ENCODE results near the gene CTBP1. TPM values are rescaled to one million over a fixed set of nuclear protein-coding genes. Genes with fewer than 3 reads are reported as not detected.

Gene CTBP1
- total RNA-seq, 1 donor from 2014 or later: 213 TPM

GRCh38 chr4:1283711-1284110 lies 34.8 kb upstream of the CTBP1 start:
- no peak for DNase-seq (ENCODE audit: low spot score)

GRCh38 chr4:1279253-1279652 lies 30.3 kb upstream of the CTBP1 start:
- DNase-seq (ENCODE audit: low spot score): no peak

- no peak for DNase-seq (ENCODE audit: low spot score)
These were observed 29.0 kb upstream of the CTBP1 start for GRCh38 chr4:1277667-1278665.

- DNase-seq (ENCODE audit: low spot score): no peak
These were observed 28.1 kb upstream of the CTBP1 start for GRCh38 chr4:1276984-1277383.

GRCh38 chr4:1274871-1275270 lies 25.9 kb upstream of the CTBP1 start:
- DNase-seq (ENCODE audit: low spot score): no peak

- no peak for DNase-seq (ENCODE audit: low spot score)
These were observed 22.8 kb upstream of the CTBP1 start for GRCh38 chr4:1271686-1272085.

GRCh38 chr4:1269209-1269608 lies 20.3 kb upstream of the CTBP1 start:
- DNase-seq (ENCODE audit: low spot score): no peak

GRCh38 chr4:1266881-1267763 lies 18.2 kb upstream of the CTBP1 start:
- DNase-seq (ENCODE audit: low spot score): no peak

GRCh38 chr4:1265351-1265750 lies 16.4 kb upstream of the CTBP1 start:
- DNase-seq (ENCODE audit: low spot score): no peak

- DNase-seq (ENCODE audit: low spot score): no peak
These were observed 16.0 kb upstream of the CTBP1 start for GRCh38 chr4:1264942-1265341.

GRCh38 chr4:1261107-1261928 lies 12.4 kb upstream of the CTBP1 start:
- DNase-seq (ENCODE audit: low spot score): no peak

GRCh38 chr4:1260418-1261106 lies 11.6 kb upstream of the CTBP1 start:
- DNase-seq (ENCODE audit: low spot score): no peak

- no peak for DNase-seq (ENCODE audit: low spot score)
These were observed 11.0 kb upstream of the CTBP1 start for GRCh38 chr4:1259966-1260365.

- DNase-seq (ENCODE audit: low spot score): no peak
These were observed 9.5 kb upstream of the CTBP1 start for GRCh38 chr4:1258457-1258856.

- no peak for DNase-seq (ENCODE audit: low spot score)
These were observed 6.8 kb upstream of the CTBP1 start for GRCh38 chr4:1255699-1256098.

- no peak for DNase-seq (ENCODE audit: low spot score)
These were observed 6.2 kb upstream of the CTBP1 start for GRCh38 chr4:1255151-1255550.

- no peak for DNase-seq (ENCODE audit: low spot score)
These were observed 4.9 kb upstream of the CTBP1 start for GRCh38 chr4:1253831-1254230.

- no peak for DNase-seq (ENCODE audit: low spot score)
These were observed 4.1 kb upstream of the CTBP1 start for GRCh38 chr4:1252928-1253492.

GRCh38 chr4:1251773-1252066 lies 2.8 kb upstream of the CTBP1 start:
- no peak for DNase-seq (ENCODE audit: low spot score)

GRCh38 chr4:1250921-1251772 lies 2.2 kb upstream of the CTBP1 start:
- no peak for DNase-seq (ENCODE audit: low spot score)

Measured in mucosa of gallbladder (tissue), 1 donor.